ENCODE measurements around the gene TRIM44.

- no peak for TF ChIP-seq CTCF (optimal IDR thresholded peaks at IDR 0.05 in 1 of 3, IDR thresholded peaks at IDR 0.05 in 1 of 3, conservative IDR thresholded peaks at IDR 0.05 in 1 of 3; ENCODE audit: extremely low read depth in 1 of 3, insufficient read depth in 2 of 3, low read length in 3 of 3)
- no peak for TF ChIP-seq EZH2 (IDR thresholded peaks at IDR 0.05; ENCODE audit: low read length)
These were observed 124.5 kb downstream of the TRIM44 start for GRCh38 chr11:35787013-35787504.
